ENCODE measurements around the gene TMEM69. TPM values are rescaled to one million over a fixed set of nuclear protein-coding genes. Genes with fewer than 3 reads are reported as not detected.

The TMEM69 gene
- total and polyA plus RNA-seq, 10 of the 15 experiments (the other 5 are each of a cell fraction or from before 2014, with no cell fraction given), result 44.6 to 162 (median 88.8) TPM

DNA sequence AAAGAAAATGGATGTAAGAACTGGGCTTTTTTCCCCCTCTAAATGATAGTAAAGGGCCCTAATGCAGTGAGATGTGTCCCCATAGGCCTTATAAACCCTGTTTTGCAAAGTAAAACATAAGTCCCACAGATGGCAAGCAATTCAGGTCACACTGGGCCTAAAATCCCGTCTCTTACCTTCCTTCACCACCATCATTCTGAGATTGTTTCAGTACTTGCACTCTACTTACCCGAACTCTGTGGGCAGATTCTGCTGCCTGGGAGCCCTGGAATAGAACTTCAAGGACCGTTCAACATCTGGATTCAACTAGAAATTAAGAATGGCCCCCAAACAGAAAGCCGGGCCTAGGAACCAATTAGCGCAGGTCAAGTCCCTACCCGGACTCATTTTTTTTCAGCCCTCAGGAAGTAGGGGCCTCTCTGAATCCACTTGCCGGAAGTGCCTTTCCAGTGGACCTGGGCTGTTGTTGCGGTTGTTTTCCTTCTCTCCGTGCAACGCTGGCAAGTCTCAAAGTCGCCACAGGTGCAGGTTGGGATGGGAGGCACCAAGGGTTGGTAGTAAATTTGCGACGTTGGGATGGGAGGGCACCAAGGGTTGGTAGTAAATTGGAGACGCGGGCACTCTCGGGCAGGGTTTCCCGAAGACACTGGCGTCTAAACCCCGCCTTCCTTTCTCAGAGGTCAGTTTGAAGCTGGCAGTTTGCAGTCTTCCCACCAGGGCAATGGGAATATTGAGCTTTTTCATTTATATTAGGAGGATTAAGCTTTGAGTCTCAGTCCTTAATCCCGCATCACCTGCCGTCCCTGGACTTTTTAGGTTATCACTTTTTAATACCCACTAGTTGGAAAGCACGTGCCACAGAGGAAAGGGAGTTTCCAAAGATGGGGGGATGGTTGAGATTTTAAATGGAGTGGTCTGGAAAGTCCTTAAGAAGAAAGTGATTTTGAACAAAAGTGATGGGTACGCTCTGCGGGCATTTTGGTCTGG is at the start of gene TMEM69 (continued):
- TF ChIP-seq, protein P1, sequence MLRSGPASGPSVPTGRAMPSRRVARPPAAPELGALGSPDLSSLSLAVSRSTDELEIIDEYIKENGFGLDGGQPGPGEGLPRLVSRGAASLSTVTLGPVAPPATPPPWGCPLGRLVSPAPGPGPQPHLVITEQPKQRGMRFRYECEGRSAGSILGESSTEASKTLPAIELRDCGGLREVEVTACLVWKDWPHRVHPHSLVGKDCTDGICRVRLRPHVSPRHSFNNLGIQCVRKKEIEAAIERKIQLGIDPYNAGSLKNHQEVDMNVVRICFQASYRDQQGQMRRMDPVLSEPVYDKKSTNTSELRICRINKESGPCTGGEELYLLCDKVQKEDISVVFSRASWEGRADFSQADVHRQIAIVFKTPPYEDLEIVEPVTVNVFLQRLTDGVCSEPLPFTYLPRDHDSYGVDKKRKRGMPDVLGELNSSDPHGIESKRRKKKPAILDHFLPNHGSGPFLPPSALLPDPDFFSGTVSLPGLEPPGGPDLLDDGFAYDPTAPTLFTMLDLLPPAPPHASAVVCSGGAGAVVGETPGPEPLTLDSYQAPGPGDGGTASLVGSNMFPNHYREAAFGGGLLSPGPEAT (IDR thresholded peaks at IDR 0.05; ENCODE audit: low read depth), result peak; percentile 95
- peak; percentile 43 for TF ChIP-seq ATF7 (IDR thresholded peaks at IDR 0.05; ENCODE audit: low read depth)
- TF ChIP-seq, protein P2, sequence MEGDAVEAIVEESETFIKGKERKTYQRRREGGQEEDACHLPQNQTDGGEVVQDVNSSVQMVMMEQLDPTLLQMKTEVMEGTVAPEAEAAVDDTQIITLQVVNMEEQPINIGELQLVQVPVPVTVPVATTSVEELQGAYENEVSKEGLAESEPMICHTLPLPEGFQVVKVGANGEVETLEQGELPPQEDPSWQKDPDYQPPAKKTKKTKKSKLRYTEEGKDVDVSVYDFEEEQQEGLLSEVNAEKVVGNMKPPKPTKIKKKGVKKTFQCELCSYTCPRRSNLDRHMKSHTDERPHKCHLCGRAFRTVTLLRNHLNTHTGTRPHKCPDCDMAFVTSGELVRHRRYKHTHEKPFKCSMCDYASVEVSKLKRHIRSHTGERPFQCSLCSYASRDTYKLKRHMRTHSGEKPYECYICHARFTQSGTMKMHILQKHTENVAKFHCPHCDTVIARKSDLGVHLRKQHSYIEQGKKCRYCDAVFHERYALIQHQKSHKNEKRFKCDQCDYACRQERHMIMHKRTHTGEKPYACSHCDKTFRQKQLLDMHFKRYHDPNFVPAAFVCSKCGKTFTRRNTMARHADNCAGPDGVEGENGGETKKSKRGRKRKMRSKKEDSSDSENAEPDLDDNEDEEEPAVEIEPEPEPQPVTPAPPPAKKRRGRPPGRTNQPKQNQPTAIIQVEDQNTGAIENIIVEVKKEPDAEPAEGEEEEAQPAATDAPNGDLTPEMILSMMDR (IDR thresholded peaks at IDR 0.05 in 2 of 3, conservative IDR thresholded peaks at IDR 0.05 in 1 of 3; ENCODE audit: control insufficient read depth in 2 of 3, extremely low read depth in 1 of 3, insufficient read depth in 1 of 3, low read depth in 3 of 3, low read length in 3 of 3), result 0 out of 6 replicates have a peak, but pooled peaks of 1 of the 3 experiments have one; percentile 3
- peak in 1 of 2 experiments; percentile 62; a peak in 2 of 4 replicates for TF ChIP-seq ETV6 (conservative IDR thresholded peaks at IDR 0.05 in 1 of 2, IDR thresholded peaks at IDR 0.05 in 1 of 2; ENCODE audit: borderline replicate concordance in 1 of 2, low read depth in 1 of 2)
- no peak for TF ChIP-seq EGR1 (IDR thresholded peaks at IDR 0.05; ENCODE audit: borderline replicate concordance in 1 of 2, low read depth in 2 of 2, low read length in 2 of 2)
- peak; percentile 63 for TF ChIP-seq CREB1 (IDR thresholded peaks at IDR 0.05; ENCODE audit: low read depth)
- TF ChIP-seq, protein P3, sequence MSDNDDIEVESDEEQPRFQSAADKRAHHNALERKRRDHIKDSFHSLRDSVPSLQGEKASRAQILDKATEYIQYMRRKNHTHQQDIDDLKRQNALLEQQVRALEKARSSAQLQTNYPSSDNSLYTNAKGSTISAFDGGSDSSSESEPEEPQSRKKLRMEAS (IDR thresholded peaks at IDR 0.05; ENCODE audit: low read depth, low read length), result no peak; the same call in none of the 2 replicates
- TF ChIP-seq PAX5 (IDR thresholded peaks at IDR 0.05; ENCODE audit: borderline replicate concordance, low read depth, low read length), result no peak
- TF ChIP-seq NFYA (IDR thresholded peaks at IDR 0.05; ENCODE audit: borderline replicate concordance, low read depth, low read length), result no peak
- TF ChIP-seq CEBPZ (IDR thresholded peaks at IDR 0.05; ENCODE audit: low read depth, low read length), result no peak
- TF ChIP-seq, protein P4, sequence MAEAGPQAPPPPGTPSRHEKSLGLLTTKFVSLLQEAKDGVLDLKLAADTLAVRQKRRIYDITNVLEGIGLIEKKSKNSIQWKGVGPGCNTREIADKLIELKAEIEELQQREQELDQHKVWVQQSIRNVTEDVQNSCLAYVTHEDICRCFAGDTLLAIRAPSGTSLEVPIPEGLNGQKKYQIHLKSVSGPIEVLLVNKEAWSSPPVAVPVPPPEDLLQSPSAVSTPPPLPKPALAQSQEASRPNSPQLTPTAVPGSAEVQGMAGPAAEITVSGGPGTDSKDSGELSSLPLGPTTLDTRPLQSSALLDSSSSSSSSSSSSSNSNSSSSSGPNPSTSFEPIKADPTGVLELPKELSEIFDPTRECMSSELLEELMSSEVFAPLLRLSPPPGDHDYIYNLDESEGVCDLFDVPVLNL (IDR thresholded peaks at IDR 0.05; ENCODE audit: low read depth, low read length), result no peak
- 0 out of 2 replicates have a peak, but pooled peaks have one; percentile 49 for TF ChIP-seq TARDBP (IDR thresholded peaks at IDR 0.05; ENCODE audit: borderline replicate concordance)
- TF ChIP-seq CBX5 (IDR thresholded peaks at IDR 0.05; ENCODE audit: low read depth), result 0 out of 2 replicates have a peak, but pooled peaks have one; percentile 45
- no peak for TF ChIP-seq TCF3 (IDR thresholded peaks at IDR 0.05; ENCODE audit: borderline replicate concordance, insufficient read depth, low read depth, low read length)
- 0 out of 2 replicates have a peak, but pooled peaks have one; percentile 40 for TF ChIP-seq TBL1XR1 (IDR thresholded peaks at IDR 0.05; ENCODE audit: low read depth, low read length)
- peak; percentile 88 for TF ChIP-seq SIN3A (IDR thresholded peaks at IDR 0.05; ENCODE audit: low read depth, low read length)
- TF ChIP-seq TCF7 (IDR thresholded peaks at IDR 0.05; ENCODE audit: borderline replicate concordance), result peak; percentile 45; the same call in 1 of the 2 replicates
